Testis (tissue), 2 donors: ENCODE data around the gene SYNGR4.

ENCODE experiments used
- CTCF ChIP-seq, 3 experiments: fragments of 450-650 bp in 2 of 3; fragments of 200-600 bp in 1 of 3; sonication (generic) in 1 of 3; IDR thresholded peaks; one replicate each; pipeline ENCODE4 v1.5.1; 2016 to 2019; ENCODE audit warnings: antibody characterized with exemption in 3 of 3, mild to moderate bottlenecking in 2 of 3, moderate library complexity in 1 of 3
- POLR2A ChIP-seq: fragments of 450-650 bp; IDR thresholded peaks from one replicate; pipeline ENCODE4 v1.6.1; 2017; ENCODE audit warnings: antibody characterized with exemption, mild to moderate bottlenecking, moderate library complexity

- TF ChIP-seq CTCF (IDR thresholded peaks at IDR 0.05): no peak
- no peak for TF ChIP-seq POLR2A
Observed at GRCh38 chr19:48348045-48348444, 16.1 kb upstream of the SYNGR4 start.
